Measurements from ENCODE around the gene INTS2.
"Not testable (repeated sequence)": the region's sequence is repeated elsewhere in the genome, so short reads cannot be mapped to it uniquely, and the experiment has no call there.

INTS2 gene, protein sequence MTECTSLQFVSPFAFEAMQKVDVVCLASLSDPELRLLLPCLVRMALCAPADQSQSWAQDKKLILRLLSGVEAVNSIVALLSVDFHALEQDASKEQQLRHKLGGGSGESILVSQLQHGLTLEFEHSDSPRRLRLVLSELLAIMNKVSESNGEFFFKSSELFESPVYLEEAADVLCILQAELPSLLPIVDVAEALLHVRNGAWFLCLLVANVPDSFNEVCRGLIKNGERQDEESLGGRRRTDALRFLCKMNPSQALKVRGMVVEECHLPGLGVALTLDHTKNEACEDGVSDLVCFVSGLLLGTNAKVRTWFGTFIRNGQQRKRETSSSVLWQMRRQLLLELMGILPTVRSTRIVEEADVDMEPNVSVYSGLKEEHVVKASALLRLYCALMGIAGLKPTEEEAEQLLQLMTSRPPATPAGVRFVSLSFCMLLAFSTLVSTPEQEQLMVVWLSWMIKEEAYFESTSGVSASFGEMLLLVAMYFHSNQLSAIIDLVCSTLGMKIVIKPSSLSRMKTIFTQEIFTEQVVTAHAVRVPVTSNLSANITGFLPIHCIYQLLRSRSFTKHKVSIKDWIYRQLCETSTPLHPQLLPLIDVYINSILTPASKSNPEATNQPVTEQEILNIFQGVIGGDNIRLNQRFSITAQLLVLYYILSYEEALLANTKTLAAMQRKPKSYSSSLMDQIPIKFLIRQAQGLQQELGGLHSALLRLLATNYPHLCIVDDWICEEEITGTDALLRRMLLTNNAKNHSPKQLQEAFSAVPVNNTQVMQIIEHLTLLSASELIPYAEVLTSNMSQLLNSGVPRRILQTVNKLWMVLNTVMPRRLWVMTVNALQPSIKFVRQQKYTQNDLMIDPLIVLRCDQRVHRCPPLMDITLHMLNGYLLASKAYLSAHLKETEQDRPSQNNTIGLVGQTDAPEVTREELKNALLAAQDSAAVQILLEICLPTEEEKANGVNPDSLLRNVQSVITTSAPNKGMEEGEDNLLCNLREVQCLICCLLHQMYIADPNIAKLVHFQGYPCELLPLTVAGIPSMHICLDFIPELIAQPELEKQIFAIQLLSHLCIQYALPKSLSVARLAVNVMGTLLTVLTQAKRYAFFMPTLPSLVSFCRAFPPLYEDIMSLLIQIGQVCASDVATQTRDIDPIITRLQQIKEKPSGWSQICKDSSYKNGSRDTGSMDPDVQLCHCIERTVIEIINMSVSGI

DNA sequence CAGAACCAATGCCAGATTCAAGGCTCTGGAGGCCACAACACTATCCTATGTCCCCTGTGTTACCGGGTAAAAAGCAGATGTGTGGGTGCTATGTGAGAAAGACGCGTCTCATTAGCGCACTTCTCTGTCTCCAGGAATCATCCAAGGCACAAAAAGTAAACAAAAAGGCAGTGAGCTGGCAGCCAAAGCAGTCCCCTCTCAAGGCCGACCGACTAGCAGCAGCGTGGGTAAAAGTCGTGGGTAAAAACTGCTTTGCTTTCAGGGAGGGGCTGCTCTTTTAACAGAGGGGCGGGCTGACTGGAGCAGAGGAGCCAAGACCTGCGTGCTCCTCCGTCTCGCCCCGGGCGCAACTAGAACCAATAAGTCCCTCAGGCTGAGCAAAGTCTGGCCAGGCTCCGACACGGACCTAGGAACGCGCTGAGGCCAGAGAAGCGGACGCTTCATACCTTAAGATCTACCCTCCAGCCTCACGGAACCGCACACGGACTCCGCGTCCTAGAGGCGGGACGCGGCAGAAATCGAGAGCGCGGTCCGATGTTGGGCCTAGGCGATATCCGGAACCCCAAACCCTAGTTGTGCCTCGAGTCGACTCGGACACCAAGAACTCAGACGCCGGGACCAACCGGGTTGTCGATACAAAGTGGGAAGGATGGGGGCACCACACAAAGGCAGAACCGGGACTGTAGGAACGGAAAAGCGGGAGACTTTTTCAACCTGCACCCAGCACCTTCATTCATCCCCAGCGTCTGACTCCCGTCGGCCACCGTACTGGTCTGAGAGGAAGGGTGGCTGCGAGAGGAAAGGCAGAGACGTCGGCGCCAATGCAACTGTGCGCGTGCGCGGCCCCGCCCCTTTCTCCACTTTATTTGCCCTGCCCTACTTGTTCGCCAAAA, at the start of gene INTS2:
TSS of gene INTS2 (minus strand) at position 775 of the 893 bp plus-strand sequence. CDS start 1,338 bp downstream, outside the sequence.
- DNase-seq (ENCODE audit: low spot score), result peak; percentile 95

DNA sequence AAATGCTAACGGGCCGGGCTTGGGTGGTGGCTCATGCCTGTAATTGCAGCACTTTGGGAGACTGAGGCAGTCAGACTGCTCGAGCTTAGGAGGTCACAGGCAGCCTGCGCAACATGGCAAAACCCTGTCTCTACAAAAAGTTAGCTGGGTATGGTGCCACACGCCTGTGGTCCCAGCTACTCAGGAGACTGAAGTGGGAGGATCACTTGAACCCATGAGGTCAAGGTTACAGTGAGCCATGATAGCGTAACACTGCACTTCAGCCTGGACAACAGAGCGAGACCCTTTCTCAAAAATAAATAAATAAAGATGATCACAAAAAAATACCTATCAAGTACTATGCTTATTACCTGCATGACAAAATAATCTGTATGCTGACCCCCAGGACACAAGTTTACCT, 46.3 kb upstream of the INTS2 start:
- DNase-seq (ENCODE audit: low spot score), result no peak

DNA sequence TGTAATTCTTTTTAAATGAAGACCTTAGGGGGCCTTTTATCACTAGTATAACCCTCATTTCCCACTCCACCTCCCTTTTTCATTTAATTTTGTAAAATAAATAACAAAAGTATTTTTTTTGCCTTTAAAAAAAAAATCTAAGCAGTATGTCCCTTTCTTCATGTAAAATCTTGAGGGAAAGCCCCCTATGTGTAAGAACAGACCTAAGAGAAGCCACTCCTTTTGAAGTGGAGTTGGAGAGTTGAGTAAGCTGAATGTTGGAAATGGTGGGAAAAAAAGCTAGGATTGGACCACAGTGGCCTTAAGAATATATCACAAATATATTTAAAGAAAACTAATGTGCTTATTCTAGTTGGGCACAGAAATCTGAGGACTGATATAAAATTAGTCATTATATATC, 44.5 kb upstream of the INTS2 start:
- no peak for DNase-seq (ENCODE audit: low spot score)

DNA sequence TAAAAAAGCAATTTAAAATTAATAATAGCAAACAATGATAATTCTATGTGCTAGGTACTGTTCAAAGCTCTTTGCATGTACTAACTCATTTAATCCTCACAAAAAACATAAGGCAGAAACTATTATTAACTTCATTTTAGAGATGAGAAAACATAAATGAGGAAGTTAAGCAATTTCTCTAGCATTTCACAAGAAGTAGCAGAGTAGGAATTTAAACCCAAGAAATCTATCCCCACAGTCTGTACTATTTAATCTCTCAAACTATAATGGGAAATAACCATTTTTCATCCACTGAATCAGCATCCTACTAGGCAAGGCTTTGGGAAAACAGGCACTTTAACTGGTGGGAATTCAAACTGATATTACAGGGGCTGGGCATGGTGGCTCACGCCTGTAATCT, 42.2 kb upstream of the INTS2 start:
- no peak for DNase-seq (ENCODE audit: low spot score)

DNA sequence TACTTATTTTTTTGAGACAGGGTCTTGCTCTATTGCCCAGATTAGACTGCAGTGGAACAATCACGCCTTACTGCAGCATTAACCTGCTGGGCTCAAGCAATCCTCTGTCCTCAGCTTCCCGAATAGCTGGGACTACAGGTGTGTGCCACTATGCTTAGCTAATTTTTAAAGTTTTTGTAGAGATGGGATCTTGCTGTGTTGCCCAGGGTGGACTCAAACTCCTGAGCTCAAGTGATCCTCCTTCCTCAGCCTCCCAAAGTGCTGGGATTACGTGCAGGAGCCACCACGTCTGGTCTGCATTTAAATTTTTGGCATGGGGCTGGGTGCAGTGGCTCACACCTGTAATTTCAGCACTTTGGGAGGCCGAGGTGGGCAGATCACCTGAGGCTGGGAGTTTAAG, 41.0 kb upstream of the INTS2 start:
- no peak for DNase-seq (ENCODE audit: low spot score)

DNA sequence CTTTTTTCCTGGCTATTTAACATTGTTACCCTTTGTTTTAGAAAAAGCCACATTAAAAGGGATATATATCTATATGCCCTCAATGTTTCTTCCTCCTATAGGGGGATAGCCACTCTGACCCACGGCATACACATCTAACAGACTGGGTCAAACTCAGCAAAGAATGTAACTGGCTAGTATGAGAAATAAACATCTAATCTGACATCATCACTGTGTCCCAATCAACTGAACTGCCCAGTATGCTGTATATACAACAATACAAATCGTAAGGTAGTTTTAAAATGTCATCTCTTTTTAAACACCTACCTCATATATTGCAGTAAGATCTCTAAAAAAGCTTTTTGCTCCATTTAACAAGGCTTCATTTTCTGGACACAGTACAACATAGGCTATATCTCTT, 39.9 kb upstream of the INTS2 start:
- DNase-seq (ENCODE audit: low spot score), result no peak

DNA sequence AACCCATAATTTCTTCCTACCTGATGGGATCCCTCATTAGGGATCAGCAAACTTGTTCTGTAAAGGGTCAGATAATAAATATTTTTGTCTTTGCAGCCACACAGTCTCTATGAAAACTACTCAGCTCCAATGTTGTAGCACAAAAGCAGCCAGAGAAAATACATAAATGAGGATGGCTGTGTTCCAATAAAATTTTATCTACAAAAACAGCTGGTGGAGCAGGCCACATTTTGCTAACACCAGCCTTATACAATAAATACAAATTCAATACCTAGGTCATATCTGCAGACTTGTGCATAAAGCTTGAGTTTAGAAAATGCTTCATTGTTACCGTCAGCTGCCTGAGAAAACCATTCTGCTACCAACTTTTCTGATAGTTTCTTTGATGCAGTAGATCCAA, 38.4 kb upstream of the INTS2 start:
- no peak for DNase-seq (ENCODE audit: low spot score)

DNA sequence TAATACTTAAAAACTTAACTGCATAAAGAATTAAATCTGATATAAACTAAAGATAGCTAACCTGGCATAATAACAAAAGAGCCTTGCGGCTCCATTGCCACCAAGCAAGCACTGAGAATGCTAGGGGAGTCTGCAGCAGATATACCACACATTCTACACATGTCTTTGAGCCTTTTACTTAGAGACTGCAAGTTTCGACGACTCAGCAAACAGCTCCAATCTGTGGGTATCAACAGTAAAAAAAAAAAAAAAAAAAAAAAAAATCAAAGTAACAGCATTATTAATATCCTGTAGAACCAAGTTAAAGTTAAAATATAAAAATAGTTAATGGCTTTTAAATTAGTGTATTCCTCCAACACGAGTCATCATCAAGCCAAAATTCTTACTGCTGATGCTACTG, 27.8 kb upstream of the INTS2 start:
- no peak for DNase-seq (ENCODE audit: low spot score)

DNA sequence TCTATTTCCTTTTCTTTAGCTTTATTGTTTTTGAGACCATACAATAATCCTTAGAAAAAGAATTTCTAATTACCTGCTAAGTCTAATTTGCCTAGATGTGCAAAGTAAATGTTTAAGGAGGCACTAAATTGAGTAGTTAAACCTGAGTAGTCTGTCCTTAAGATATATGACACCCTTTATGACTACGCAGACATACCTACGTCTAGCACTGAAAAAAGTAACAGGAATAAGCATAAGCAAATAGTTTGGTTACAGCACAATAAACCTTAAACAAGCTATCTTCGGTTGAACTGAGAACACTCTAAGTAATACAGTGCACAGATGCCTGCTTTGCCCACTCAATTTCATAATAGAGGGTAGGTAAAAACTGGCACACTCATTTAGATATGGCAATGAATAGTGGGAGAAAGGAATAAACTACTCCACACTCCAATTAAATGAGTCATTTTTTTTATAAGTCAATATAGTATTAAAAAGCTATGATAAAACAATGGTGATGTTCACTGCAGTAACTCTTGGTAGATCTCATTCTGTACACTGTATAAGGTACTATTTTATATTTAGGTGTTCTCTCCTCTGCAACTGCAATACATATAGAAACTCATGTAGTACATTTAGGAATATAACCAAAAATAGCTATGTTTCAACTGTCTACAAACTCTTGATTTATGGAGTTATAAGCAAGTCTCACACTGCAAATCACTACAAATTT, 19.7 kb upstream of the INTS2 start:
- DNase-seq (ENCODE audit: low spot score), result no peak

DNA sequence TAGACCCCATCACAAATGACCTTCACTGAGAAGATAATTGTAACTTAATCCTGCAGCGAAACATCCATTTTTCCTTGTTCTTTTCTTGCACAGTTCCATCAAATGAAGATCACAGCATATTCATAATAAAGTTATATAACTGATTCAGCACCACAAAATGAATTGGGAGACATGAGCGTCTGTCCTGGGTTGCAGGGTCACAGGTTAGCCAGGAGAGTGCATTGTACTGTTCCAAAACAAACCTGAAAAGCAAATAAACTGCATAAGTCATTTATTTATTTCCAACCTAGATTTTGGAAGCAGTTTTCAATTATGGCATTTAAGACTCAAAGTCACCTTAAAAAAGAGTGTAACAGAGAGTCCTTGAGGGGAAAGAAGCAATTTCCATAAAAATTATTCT, 18.6 kb upstream of the INTS2 start:
- DNase-seq (ENCODE audit: low spot score), result no peak

DNA sequence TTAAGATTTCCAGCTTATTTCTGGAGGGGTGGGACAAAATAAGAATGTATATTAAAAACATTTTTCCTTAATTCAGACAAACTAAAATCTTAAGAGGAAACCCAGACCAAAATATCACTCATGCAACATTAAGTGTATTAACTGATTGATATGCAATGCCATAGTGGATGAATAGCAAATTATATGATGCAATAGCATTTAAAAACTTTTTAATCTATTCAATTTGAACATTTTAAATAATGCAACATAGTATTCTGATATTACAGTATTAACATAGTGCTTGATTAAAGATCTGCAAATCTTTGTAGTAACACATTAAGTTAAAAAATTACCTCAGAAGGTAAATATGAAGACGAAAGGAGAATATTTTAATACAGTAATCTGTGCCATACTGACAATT, 15.3 kb upstream of the INTS2 start:
- no peak for DNase-seq (ENCODE audit: low spot score)

DNA sequence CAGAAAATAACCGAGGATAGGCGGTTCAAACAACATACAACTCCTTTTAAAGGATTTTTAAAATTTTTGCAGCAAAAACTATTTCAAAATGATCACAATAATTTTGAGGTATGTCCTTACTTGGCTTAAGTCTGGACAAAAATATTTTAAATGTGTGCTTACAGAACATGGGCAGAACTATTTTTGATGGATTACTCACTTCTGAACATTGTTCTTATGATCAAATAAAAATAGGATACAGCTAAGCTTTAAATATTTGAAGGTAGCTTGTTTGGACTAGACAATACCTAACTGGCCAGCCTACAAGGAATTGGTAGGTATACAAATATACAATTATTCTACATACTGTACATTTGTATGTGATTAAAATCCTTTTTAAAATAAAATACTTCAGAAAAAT, 14.3 kb upstream of the INTS2 start:
- DNase-seq (ENCODE audit: low spot score), result no peak

DNA sequence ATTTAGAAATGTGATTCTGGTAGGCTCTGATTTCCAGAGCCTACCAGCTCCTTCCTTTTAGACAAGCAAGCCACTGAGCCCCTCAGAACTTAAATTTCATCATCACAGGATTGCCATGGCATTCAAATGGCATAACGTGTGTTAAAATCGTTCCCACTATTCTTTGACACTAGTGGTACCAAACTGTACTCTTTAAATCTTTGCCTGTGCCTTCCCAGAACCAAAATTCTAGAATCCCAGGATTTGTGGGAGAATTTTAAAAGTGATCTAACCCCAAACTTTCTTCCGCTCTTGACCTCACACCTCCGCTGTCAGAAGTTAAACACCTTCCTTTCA, 287 bp upstream of the INTS2 start:
- DNase-seq (ENCODE audit: low spot score), result no peak

DNA sequence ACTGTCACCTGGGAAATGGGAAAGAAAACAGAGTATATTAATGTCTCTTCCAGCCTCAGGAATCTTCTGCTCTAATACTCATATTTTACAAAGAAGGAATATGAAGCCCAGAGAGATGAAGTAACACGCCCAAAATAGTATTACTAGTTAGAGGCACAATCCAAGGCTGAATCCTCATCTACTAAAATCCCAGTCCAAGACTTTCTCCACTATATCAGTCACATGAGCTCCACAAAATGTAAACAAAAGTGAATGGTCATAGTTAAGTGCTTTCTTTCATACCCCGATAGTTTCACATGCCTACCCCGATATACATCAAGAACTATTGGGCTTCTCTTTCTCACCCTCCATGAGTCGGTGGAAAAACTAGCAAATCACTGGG, 965 bp downstream of the INTS2 start:
- no peak for DNase-seq (ENCODE audit: low spot score)

DNA sequence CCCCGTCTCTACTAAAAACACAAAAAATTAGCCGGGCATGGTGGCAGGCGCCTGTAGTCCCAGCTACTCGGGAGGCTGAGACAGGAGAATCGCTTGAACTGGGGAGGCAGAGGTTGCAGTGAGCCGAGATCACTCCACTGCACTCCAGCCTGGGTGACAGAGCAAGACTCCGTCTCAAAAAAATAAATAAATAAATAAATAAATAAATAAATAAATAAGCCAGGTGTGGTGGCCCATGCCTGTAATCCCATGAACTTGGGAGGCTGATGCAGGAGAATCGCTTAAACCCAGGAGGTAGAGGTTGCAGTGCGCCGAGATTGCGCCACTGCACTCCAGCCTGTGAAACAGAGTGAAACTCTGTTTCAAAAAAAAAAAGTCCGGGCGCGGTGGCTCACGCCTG, 12.6 kb downstream of the INTS2 start:
- DNase-seq (ENCODE audit: low spot score), result not testable (repeated sequence)

DNA sequence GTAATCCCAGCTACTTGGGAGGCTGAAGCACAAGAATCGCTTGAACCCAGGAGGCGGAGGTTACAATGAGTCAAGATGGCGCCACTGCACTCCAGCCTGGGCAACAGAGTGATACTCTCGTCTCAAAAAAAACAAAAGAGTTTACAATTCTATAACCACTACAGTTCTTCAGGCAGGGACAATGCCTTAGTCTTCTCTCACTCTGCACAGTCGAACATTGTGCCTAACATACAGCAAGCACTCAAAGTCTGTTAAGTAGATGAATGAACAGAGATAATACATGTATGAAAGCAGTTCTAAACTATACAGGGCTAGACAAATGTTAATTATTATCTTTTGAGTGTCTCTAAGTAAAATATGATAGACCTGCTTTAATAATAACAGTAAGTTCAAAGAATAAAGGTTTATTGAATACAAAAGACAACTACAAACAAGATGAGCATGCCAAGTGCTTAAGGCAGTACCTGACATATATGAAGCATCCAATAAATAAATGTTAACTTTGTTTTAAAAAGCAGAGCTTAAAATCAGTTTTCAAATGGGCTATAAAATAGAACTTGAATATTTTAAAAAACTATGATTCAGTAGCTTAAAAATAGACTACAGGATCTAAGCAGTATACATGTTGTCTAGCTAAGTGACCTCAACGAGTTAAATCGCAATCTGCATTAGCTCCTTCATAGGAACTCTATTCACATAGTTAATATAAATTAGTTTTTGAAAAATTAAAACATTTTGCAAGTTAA, 19.3 kb downstream of the INTS2 start:
- DNase-seq (ENCODE audit: low spot score), result no peak

DNA sequence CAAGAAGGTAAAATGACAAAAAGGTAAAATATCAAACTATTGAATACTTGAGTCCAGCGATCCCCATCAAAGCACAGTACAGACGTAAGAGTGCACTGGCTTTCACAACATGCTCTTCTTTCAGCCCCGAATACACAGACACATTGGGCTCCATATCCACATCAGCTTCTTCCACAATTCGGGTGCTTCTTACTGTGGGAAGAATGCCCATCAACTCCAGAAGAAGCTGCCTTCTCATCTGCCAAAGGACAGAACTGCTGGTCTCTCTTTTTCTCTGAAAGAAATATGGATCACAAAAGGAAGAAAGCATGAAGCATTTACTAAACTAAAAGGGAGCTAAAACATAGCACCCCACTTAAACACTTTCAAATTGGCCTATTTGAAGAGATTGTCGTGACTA, 20.4 kb downstream of the INTS2 start:
- no peak for DNase-seq (ENCODE audit: low spot score)

DNA sequence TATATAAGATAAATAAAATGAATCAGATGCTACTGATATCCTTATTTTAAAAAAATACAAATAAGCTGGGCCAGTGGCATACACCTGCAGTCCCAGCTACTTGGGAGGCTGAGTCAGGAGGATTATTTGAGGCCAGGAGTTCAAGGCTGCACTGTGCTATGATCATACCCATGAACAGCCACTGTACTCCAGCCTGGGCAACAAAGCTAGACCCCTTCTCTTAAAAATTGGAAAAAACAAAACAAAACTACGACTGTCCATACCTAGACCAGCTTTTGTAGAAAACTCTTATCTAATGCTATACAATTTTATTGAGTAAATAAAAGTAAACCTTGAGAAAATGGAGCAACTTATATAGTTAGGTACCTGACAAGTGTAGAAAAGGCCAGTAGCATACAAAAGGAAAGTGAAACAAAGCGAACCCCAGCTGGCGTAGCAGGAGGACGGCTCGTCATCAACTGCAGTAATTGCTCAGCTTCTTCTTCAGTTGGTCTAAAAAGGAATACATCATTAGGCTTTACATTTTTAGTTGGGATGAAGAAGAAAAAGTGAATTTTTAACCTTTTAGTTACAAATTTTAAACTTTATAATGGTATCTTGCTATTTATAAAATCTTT, 23.6 kb downstream of the INTS2 start:
- DNase-seq (ENCODE audit: low spot score), result no peak

DNA sequence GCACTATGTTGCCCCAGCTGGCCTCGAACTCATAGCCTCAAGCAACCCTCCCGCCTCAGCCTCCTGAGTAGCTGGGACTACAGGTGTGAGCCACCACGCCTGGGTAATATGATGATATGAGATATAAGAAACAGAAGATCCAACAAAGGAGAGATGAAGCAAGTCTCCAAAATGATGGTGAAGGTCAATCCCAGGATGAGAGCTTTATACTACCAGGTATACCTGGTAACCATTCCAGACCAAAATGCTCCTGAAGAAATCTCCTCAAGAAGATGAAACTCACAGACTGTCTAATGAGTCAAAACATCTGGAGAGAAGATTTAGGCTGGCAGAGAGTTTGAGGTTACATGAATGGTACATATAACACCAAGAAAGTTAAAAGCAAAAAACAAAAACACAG, 24.5 kb downstream of the INTS2 start:
- no peak for DNase-seq (ENCODE audit: low spot score)

Measured in cerebellar cortex (tissue), 1 donor.